ENCODE data around the gene RALGDS.

DNA sequence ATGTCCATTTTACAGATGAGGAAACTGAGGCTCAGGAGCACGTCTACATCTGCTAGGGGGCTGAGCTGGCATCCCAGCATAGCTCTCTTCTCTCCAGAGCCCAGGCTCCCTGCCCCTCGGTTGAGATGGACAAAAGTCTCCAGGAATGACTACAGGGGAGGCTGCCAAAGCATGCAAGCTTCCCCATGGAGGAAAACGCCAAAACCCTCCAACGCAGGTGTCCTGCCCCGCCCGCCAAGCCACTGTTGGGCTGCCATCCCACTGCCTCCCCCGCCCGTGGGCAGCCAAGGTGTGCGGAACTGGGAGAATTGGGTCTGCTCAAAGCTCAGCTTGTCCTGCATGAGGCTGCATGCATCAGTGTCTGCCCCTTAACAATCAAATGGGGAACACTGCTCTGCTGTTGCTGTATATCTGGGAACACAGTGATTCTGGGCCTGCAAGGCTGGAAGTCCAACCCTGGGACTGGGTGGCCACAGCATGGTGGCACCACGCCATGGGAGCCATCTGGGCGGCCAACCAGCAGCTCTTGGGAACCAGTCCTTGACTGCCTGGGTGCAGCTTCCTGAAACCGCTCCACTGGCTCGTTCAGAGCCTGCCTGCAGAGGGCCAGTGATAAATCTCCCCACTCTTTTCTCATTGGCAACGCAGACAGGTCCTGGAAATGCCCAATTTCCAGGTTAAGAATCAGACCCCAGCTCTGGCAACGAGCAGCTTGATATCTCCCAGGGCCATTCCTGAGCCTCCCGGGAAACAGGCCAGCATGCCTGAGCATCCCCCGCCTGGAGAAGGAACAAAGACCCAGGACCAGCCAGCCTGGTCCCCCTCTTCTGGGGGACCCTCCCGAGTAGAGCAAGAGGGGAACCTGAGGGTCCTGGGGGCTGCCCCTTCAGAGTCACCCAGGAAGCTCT is 3.5 kb downstream of the RALGDS start:
- no peak for TF ChIP-seq CTCF (IDR thresholded peaks at IDR 0.05)
- no peak for TF ChIP-seq POLR2A (IDR thresholded peaks at IDR 0.05)
